Pancreas (tissue), 10 donors: Measurements from ENCODE around the gene ZNF281. TPM values are rescaled to one million over a fixed set of nuclear protein-coding genes. Genes with fewer than 3 reads are reported as not detected.

Source experiments
- ATAC-seq, 4 donors: fragments of 200-7000 bp; cut with Tn5 transposase; one replicate each; pipeline versions ENCODE4 v1.8.0 to v1.9.1; 2020; ENCODE audit warnings: mild to moderate bottlenecking in 4 of 4, moderate library complexity in 4 of 4
- DNase-seq, 6 donors: peaks; one replicate each; pipeline ENCODE4 v3.0.0-alpha.2; 2020
- FAIRE-seq: peaks from 2 replicates; lab custom pipeline; 2012; peaks lifted over from hg19 to GRCh38; lab: Jason Lieb, UNC
- H3K27ac ChIP-seq, 4 donors: fragments of 200-600 bp; sonication (generic); 1 replicate in 3 of 4; 2 replicates in 1 of 4; pipeline versions ENCODE4 v1.5.0 to v1.8.0; 2020
- H3K27me3 ChIP-seq, 4 donors: fragments of 200-600 bp; one replicate each; pipeline ENCODE4 v1.8.0; 2021
- H3K36me3 ChIP-seq, 3 donors: fragments of 200-600 bp; sonication (generic) in 1 of 3; one replicate each; pipeline versions ENCODE4 v1.5.0 to v1.8.0; 2020 to 2021
- H3K4me1 ChIP-seq, 3 donors: fragments of 200-600 bp; one replicate each; pipeline ENCODE4 v1.8.0; 2021
- H3K4me3 ChIP-seq, 4 donors: fragments of 200-600 bp; sonication (generic) in 2 of 4; one replicate each; pipeline versions ENCODE4 v1.5.0 to v1.8.0; 2020 to 2021
- H3K9me3 ChIP-seq, 4 donors: fragments of 200-600 bp; one replicate each; pipeline ENCODE4 v1.8.0; 2021
- WGBS, 2 donors: extraction: QIAGEN DNeasy Blood & Tissue Kit; methylation state at CpG; one replicate each; pipeline ENCODE4 v1.1.7; 2013; 5-methylcytosine and 5-hydroxymethylcytosine counted together
- intact Hi-C, 3 donors: fragments of 100-400 bp; cut with DNase I; formaldehyde crosslinking; loops; one replicate each; pipeline versions ENCODE4 v1.11.1 to v1.14.2; 2022
- polyA plus RNA-seq, 2 donors: library from polyadenylated mRNA; stranded (reverse); fragments of 200-250 nt; gene quantifications; one replicate each; pipeline ENCODE4 v1.2.3, GENCODE V29; 2013
- total RNA-seq, 6 donors: library from RNA; stranded (reverse); fragmentation: NEBNext Ultra II Directional in 4 of 6; extraction: Animal tissue kit (Norgen Biotek cat#: 25700) in 4 of 6; gene quantifications; one replicate each; pipeline versions ENCODE4 v1.2.1 to v1.2.4, GENCODE V29; 2021 to 2023
- TF ChIP-seq, protein P1 (sequence below), 4 donors: fragments of 200-600 bp; sonication (generic) in 3 of 4; IDR thresholded peaks; one replicate each; pipeline versions ENCODE4 v1.5.0 to v1.8.0; 2021; ENCODE audit warnings: antibody characterized with exemption in 4 of 4
- donor health status: healthy with polysubstance abuse.
- donor health status: DM: no; HTN: no; CAD: no; lungs with moderate emphysema.
- donor health status: DM: no; HTN: no; CAD: no.
- donor health status: control.
- donor health status: control.
- donor health status: Bipolar disorder and iron deficiency.
- donor health status: DM: yes; HTN: yes; CAD: no.
- donor health status: DM: no; HTN: no; CAD: no.
- donor health status: DM: no; HTN: no; CAD: no.
- donor health status: DM: yes; HTN: yes; CAD: no.

Gene ZNF281
- total and polyA plus RNA-seq, 8 donors = 2.2 to 10.0 (median 4.0) TPM

GRCh38 chr1:200423235-200423634 is 13.4 kb upstream of the ZNF281 start:
- WGBS, 2 donors = 91 to 93% methylated on average over 6 of the region's 6 CpGs
- no peak for ATAC-seq

DNA sequence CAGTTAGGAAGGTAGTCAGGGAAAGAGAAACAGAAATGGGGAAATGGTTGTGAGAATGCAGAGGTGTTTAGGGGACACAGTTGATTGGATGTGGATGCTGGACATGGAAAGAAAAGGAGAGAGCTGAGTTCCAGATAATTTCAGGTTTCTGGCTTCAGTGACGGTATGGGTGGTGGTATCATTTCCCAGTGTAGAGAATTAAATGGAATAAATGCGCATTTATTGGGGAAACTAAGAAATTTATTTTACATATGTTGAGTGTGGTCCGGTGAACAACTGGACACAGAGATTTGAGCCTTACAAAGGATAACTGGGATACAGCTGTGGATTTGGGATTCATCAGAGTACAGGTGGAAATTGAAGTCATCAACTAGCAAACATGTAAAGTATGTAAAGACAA is 12.4 kb upstream of the ZNF281 start:
- Histone ChIP-seq H3K4me1 (no peaks in the 10 kb centered on the region), H3K9me3 (no peaks in the 10 kb centered on the region), H3K4me3 (no peak overlapping the region), H3K27ac (no peak overlapping the region), H3K36me3 (no peaks in the 10 kb centered on the region), H3K27me3 (no peaks in the 10 kb centered on the region)
- TF ChIP-seq, protein P1, sequence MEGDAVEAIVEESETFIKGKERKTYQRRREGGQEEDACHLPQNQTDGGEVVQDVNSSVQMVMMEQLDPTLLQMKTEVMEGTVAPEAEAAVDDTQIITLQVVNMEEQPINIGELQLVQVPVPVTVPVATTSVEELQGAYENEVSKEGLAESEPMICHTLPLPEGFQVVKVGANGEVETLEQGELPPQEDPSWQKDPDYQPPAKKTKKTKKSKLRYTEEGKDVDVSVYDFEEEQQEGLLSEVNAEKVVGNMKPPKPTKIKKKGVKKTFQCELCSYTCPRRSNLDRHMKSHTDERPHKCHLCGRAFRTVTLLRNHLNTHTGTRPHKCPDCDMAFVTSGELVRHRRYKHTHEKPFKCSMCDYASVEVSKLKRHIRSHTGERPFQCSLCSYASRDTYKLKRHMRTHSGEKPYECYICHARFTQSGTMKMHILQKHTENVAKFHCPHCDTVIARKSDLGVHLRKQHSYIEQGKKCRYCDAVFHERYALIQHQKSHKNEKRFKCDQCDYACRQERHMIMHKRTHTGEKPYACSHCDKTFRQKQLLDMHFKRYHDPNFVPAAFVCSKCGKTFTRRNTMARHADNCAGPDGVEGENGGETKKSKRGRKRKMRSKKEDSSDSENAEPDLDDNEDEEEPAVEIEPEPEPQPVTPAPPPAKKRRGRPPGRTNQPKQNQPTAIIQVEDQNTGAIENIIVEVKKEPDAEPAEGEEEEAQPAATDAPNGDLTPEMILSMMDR (IDR thresholded peaks at IDR 0.05) = no peak
- 91 to 96% methylated on average over 3 of the region's 3 CpGs for WGBS, 2 donors
- DNase-seq (no peak), ATAC-seq (no peak), FAIRE-seq (no peak)
- intact Hi-C loops = no loop called here

More at GRCh38 chr1:200423235-200423634, 13.4 kb upstream of the ZNF281 start:
- Histone ChIP-seq H3K4me1 (no peaks in the 10 kb centered on the region), H3K9me3 (no peaks in the 10 kb centered on the region), H3K4me3 (no peak overlapping the region), H3K36me3 (no peaks in the 10 kb centered on the region), H3K27ac (no peak overlapping the region), H3K27me3 (no peaks in the 10 kb centered on the region)
- FAIRE-seq (no peak), DNase-seq (no peak)
- intact Hi-C loops = no loop called here
- TF ChIP-seq, protein P1 (IDR thresholded peaks at IDR 0.05) = no peak

DNA sequence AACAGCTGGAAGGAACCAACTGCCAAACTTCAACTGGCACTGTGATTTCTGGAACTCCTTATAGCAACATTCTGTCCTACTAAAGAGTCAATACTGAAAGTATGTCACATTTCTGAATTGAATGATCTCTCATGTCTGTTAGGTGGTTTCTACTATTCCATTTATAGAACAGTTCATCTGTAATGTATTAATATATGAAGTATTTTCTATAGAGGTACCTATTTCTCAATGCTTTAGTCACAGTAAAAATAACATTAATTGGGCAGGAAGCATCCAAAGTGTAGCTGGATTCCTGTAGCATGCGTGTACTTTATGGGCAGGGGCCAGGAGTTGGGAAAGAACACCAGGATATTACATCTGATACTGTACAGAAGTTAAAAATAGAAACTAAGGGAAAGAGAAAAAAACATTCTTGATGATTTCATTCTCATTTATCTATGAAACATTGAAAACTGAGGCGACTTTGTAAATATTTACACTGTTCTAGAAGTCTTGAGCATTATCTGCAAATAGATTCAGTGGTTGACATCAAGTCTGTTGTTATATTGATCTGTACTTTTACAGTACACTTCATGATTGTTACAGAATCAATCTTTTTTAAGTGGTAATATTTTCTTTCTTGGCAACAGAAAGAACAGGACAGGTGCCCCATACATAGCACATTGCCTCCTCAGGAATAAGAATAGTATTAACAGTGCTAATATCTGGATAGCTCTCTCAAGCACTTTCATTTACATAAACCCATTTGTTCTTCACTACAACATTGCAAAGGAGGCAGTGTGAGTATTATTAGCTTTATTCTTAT is 6.2 kb upstream of the ZNF281 start:
- Histone ChIP-seq H3K4me3 (no peak overlapping the region), H3K36me3 (no peaks in the 10 kb centered on the region), H3K27ac (peak overlapping the region in 2 of 4 donors; percentile 63 to 66), H3K27me3 (no peaks in the 10 kb centered on the region), H3K4me1 (peaks cover 10 to 14% (median 13%) of the 10 kb centered on the region in 3 donors), H3K9me3 (no peaks in the 10 kb centered on the region)
- FAIRE-seq (peak; percentile 81), ATAC-seq (peak; percentile 90 to 95 (median 90)), DNase-seq (peak in 4 of 6 donors; percentile 61 to 79 (median 65))
- intact Hi-C loops = no loop called here
- TF ChIP-seq, protein P1 (IDR thresholded peaks at IDR 0.05) = no peak
- WGBS, 2 donors = 3 to 5% methylated on average over 2 of the region's 2 CpGs

- no peak overlapping the region for H3K4me3 ChIP-seq
- no peaks in the 10 kb centered on the region for H3K9me3 ChIP-seq
- no peak for ATAC-seq
Observed at GRCh38 chr1:200415227-200415626, 5.4 kb upstream of the ZNF281 start.

More at GRCh38 chr1:200415227-200415626, 5.4 kb upstream of the ZNF281 start:
- DNase-seq (no peak), FAIRE-seq (no peak)
- TF ChIP-seq, protein P1 (IDR thresholded peaks at IDR 0.05) = no peak
- no peaks in the 10 kb centered on the region for H3K36me3 ChIP-seq
- intact Hi-C loops = no loop called here
- WGBS, 2 donors = 73 to 82% methylated on average over 1 of the region's 1 CpG
- peak overlapping the region in 2 of 4 donors; percentile 63 to 66 for H3K27ac ChIP-seq
- H3K4me1 ChIP-seq = peaks cover 10 to 16% (median 14%) of the 10 kb centered on the region in 3 donors
- H3K27me3 ChIP-seq = no peaks in the 10 kb centered on the region
